HepG2 (cell line): ENCODE measurements around the gene LDLRAP1. TPM values are rescaled to one million over a fixed set of nuclear protein-coding genes. Genes with fewer than 3 reads are reported as not detected.

Source experiments
- ARID5B ChIP-seq: IDR thresholded peaks from 2 replicates; pipeline ENCODE4 v1.4.0; 2020; ENCODE audit warnings: mild to moderate bottlenecking, missing genetic modification reagents
- HNF1B ChIP-seq: sonication (generic); formaldehyde crosslinking; IDR thresholded peaks from 2 replicates; pipeline ENCODE4 v1.5.1; 2020; ENCODE audit warnings: mild to moderate bottlenecking, moderate library complexity, missing genetic modification reagents
- HNF4A ChIP-seq: sonication (generic); formaldehyde crosslinking; IDR thresholded peaks from 2 replicates; pipeline ENCODE4 v1.4.0; 2020; ENCODE audit warnings: missing genetic modification reagents
- LBX2 ChIP-seq: sonication (generic); formaldehyde crosslinking; IDR thresholded peaks from 2 replicates; pipeline ENCODE4 v1.5.0; 2020; ENCODE audit warnings: missing genetic modification reagents, mild to moderate bottlenecking, borderline replicate concordance
- MLX ChIP-seq: IDR thresholded peaks from 2 replicates; pipeline ENCODE4 v1.6.1; 2016
- MLXIP ChIP-seq: sonication (generic); formaldehyde crosslinking; IDR thresholded peaks from 2 replicates; pipeline ENCODE4 v1.9.0; 2021; ENCODE audit warnings: missing genetic modification reagents, borderline replicate concordance
- NFIC ChIP-seq: IDR thresholded peaks from 2 replicates; pipeline ENCODE4 v1.6.1; 2012; ENCODE audit warnings: mild to moderate bottlenecking, low read length, inconsistent platforms
- NPAS2 ChIP-seq: sonication (generic); formaldehyde crosslinking; IDR thresholded peaks from 2 replicates; pipeline ENCODE4 v1.8.0; 2022; ENCODE audit warnings: mild to moderate bottlenecking, missing genetic modification reagents, borderline replicate concordance
- TBX2 ChIP-seq: sonication (generic); formaldehyde crosslinking; IDR thresholded peaks from 2 replicates; pipeline ENCODE4 v1.5.0; 2020; ENCODE audit warnings: missing genetic modification reagents, mild to moderate bottlenecking, borderline replicate concordance
- TOE1 ChIP-seq: sonication (generic); formaldehyde crosslinking; IDR thresholded peaks from 2 replicates; pipeline ENCODE4 v1.4.0; 2020; ENCODE audit warnings: mild to moderate bottlenecking, missing genetic modification reagents
- ZNF230 ChIP-seq: sonication (generic); formaldehyde crosslinking; IDR thresholded peaks from 2 replicates; pipeline ENCODE4 v1.4.0; 2020; ENCODE audit warnings: mild to moderate bottlenecking, missing genetic modification reagents
- ZNF33A ChIP-seq: sonication (generic); formaldehyde crosslinking; IDR thresholded peaks from 2 replicates; pipeline ENCODE4 v1.5.1; 2020; ENCODE audit warnings: missing genetic modification reagents, mild to moderate bottlenecking, moderate library complexity, borderline replicate concordance
- ZNF350 ChIP-seq: sonication (generic); formaldehyde crosslinking; IDR thresholded peaks from 2 replicates; pipeline ENCODE4 v1.4.0; 2020; ENCODE audit warnings: mild to moderate bottlenecking, low read depth, missing genetic modification reagents, borderline replicate concordance
- ZNF431 ChIP-seq: sonication (generic); formaldehyde crosslinking; IDR thresholded peaks from 2 replicates; pipeline ENCODE4 v1.9.0; 2022; ENCODE audit warnings: missing genetic modification reagents, low read depth, mild to moderate bottlenecking, borderline replicate concordance
- ZNF484 ChIP-seq: sonication (generic); formaldehyde crosslinking; IDR thresholded peaks from 2 replicates; pipeline ENCODE4 v1.5.1; 2020; ENCODE audit warnings: mild to moderate bottlenecking, low read depth, missing genetic modification reagents, borderline replicate concordance
- ZNF616 ChIP-seq: sonication (generic); formaldehyde crosslinking; IDR thresholded peaks from 2 replicates; pipeline ENCODE4 v1.5.0; 2020; ENCODE audit warnings: low read depth, mild to moderate bottlenecking, missing genetic modification reagents
- ZNF761 ChIP-seq: sonication (generic); formaldehyde crosslinking; conservative IDR thresholded peaks from 2 replicates; pipeline ENCODE4 v1.4.0; 2020; ENCODE audit warnings: mild to moderate bottlenecking, missing genetic modification reagents
- ZNF772 ChIP-seq: sonication (generic); formaldehyde crosslinking; IDR thresholded peaks from 2 replicates; pipeline ENCODE4 v1.5.0; 2020; ENCODE audit warnings: mild to moderate bottlenecking, missing genetic modification reagents
- ZNF775 ChIP-seq: sonication (generic); formaldehyde crosslinking; IDR thresholded peaks from 2 replicates; pipeline ENCODE4 v1.4.0; 2020; ENCODE audit warnings: missing genetic modification reagents, mild to moderate bottlenecking, moderate library complexity, borderline replicate concordance
- ZSCAN29 ChIP-seq: sonication (generic); formaldehyde crosslinking; conservative IDR thresholded peaks from 2 replicates; pipeline ENCODE4 v1.4.0; 2020; ENCODE audit warnings: mild to moderate bottlenecking, missing genetic modification reagents
- polyA plus RNA-seq, 8 experiments: library from polyadenylated mRNA; depleted of rRNA in 3 of 8; stranded (reverse) in 7 of 8; unstranded in 1 of 8; fragments of >200 nt; fragmentation: Illumina TruSeq in 4 of 8; extraction: Trizol in 4 of 8; gene quantifications; 2 replicates each; pipeline versions ENCODE4 v1.2.1 to v1.2.3, GENCODE V29; 2011 to 2016; ENCODE audit warnings: low read depth in 4 of 8, missing spikeins in 1 of 8, mixed read lengths in 1 of 8; ENCODE audit not compliant: insufficient read depth in 1 of 8
- total RNA-seq, 5 experiments: library from RNA; depleted of rRNA; stranded (reverse); fragments of >200 nt; fragmentation: Illumina TruSeq; extraction: Trizol; gene quantifications; 2 replicates each; pipeline ENCODE4 v1.2.3, GENCODE V29; 2016; ENCODE audit warnings: low read depth in 1 of 5

Gene LDLRAP1
- total and polyA plus RNA-seq, 2 of the 13 experiments (the other 11 are each of a cell fraction or from before 2014, with no cell fraction given), result 7.2 to 12.1 TPM

GRCh38 chr1:25550683-25551310, 7.4 kb downstream of the LDLRAP1 start (continued):
- TF ChIP-seq NFIC (0 out of 2 replicates have a peak, but pooled peaks have one; percentile 15), ARID5B (peak; percentile 81), HNF1B (CRISPR knock-in tag) (0 out of 2 replicates have a peak, but pooled peaks have one; percentile 13), HNF4A (no peak; the same call in 1 of the 2 replicates), MLXIP (CRISPR knock-in tag) (no peak), LBX2 (CRISPR knock-in tag) (no peak), ZSCAN29 (CRISPR knock-in tag) (no peak), ZNF772 (no peak), TBX2 (CRISPR knock-in tag) (peak; percentile 38; the same call in 1 of the 2 replicates), ZNF33A (CRISPR knock-in tag) (no peak), ZNF775 (CRISPR knock-in tag) (no peak), MLX (CRISPR knock-in tag) (no peak), ZNF350 (CRISPR knock-in tag) (0 out of 2 replicates have a peak, but pooled peaks have one; percentile 37), ZNF616 (no peak), ZNF431 (no peak), ZNF484 (CRISPR knock-in tag) (no peak), ZNF761 (no peak), TOE1 (no peak), NPAS2 (CRISPR knock-in tag) (no peak), ZNF230 (no peak)
